Islet precursor cell (in vitro differentiated cells): ENCODE results near the gene HMG20A.
A peak's percentile ranks its signal among the peaks of the same experiment; 100 is the strongest.
"Not testable (repeated sequence)": the region's sequence is repeated elsewhere in the genome, so short reads cannot be mapped to it uniquely, and the experiment has no call there.

Experiments
- DNase-seq: peaks from one replicate; pipeline ENCODE4 v3.0.0-alpha.2; 2018

The HMG20A gene

GRCh38 chr15:77420610-77421369 is at the start of gene HMG20A:
Gene HMG20A (plus strand): TSS chr15:77420888. CDS start chr15:77458408, 37,520 bp downstream.
- peak; percentile 69 for DNase-seq

GRCh38 chr15:77371850-77372563 is 48.7 kb upstream of the HMG20A start:
- DNase-seq = no peak

GRCh38 chr15:77373441-77373840 is 47.2 kb upstream of the HMG20A start:
- DNase-seq = no peak

- no peak for DNase-seq
These were observed 45.6 kb upstream of the HMG20A start for GRCh38 chr15:77375133-77375532.

GRCh38 chr15:77376770-77377169 is 43.9 kb upstream of the HMG20A start:
- DNase-seq = no peak

- no peak for DNase-seq
These were observed 40.7 kb upstream of the HMG20A start for GRCh38 chr15:77380033-77380432.

GRCh38 chr15:77384086-77384485 is 36.6 kb upstream of the HMG20A start:
- DNase-seq = no peak

GRCh38 chr15:77384589-77385359 is 35.9 kb upstream of the HMG20A start:
- no peak for DNase-seq

- DNase-seq = no peak
These were observed 34.1 kb upstream of the HMG20A start for GRCh38 chr15:77386626-77387025.

GRCh38 chr15:77387365-77388105 is 33.2 kb upstream of the HMG20A start:
- DNase-seq = no peak

GRCh38 chr15:77391372-77391951 is 29.2 kb upstream of the HMG20A start:
- DNase-seq = no peak

- no peak for DNase-seq
These were observed 27.8 kb upstream of the HMG20A start for GRCh38 chr15:77392762-77393470.

- no peak for DNase-seq
These were observed 27.2 kb upstream of the HMG20A start for GRCh38 chr15:77393471-77393840.

GRCh38 chr15:77395013-77395774 is 25.5 kb upstream of the HMG20A start:
- no peak for DNase-seq

GRCh38 chr15:77396692-77397091 is 24.0 kb upstream of the HMG20A start:
- no peak for DNase-seq

GRCh38 chr15:77398927-77399326 is 21.8 kb upstream of the HMG20A start:
- no peak for DNase-seq

- DNase-seq = no peak
These were observed 20.4 kb upstream of the HMG20A start for GRCh38 chr15:77400258-77400657.

- DNase-seq = no peak
These were observed 17.8 kb upstream of the HMG20A start for GRCh38 chr15:77402740-77403379.

- not testable (repeated sequence) for DNase-seq
These were observed 14.4 kb upstream of the HMG20A start for GRCh38 chr15:77406173-77406759.

- DNase-seq = no peak
These were observed 13.8 kb upstream of the HMG20A start for GRCh38 chr15:77406846-77407245.
